Measurements from ENCODE around the gene SMG1. TPM values are rescaled to one million over a fixed set of nuclear protein-coding genes. Genes with fewer than 3 reads are reported as not detected.

The SMG1 gene
- total RNA-seq, 2 experiments from 2014 or later = 111 to 147 TPM

- H3K36me3 Mint-ChIP-seq = peaks cover 55% of the 10 kb centered on the region
- H3K4me1 Mint-ChIP-seq = peaks cover 67% of the 10 kb centered on the region
- H3K27ac Mint-ChIP-seq = peak overlapping the region; percentile 98
- no peaks in the 10 kb centered on the region for H3K9me3 Mint-ChIP-seq (ENCODE audit: low read depth)
- ATAC-seq = no peak
- H3K4me3 Mint-ChIP-seq = peak overlapping the region; percentile 95
- no peak for DNase-seq
- CTCF ChIA-PET = interaction anchor here (1.5 to 9.3 kb wide), 2 partner anchors 11 to 169 kb away, joined by 4 to 126 read pairs; partner anchors contain the start of gene RPS15A
- H3K27me3 Mint-ChIP-seq = peaks cover 2% of the 10 kb centered on the region
Observed at GRCh38 chr16:18800293-18800692, 125.9 kb downstream of the SMG1 start.

- H3K27me3 Mint-ChIP-seq = peaks cover 2% of the 10 kb centered on the region
- DNase-seq (no peak), ATAC-seq (no peak)
- H3K4me1 Mint-ChIP-seq = peaks cover 59% of the 10 kb centered on the region
- CTCF ChIA-PET = interaction anchor here (9.3 kb wide), 1 partner anchor 10 kb away, joined by 126 read pairs; the partner anchor contains the start of gene RPS15A
- H3K36me3 Mint-ChIP-seq = peaks cover 58% of the 10 kb centered on the region
- peak overlapping the region; percentile 98 for H3K27ac Mint-ChIP-seq
- H3K9me3 Mint-ChIP-seq (ENCODE audit: low read depth) = no peaks in the 10 kb centered on the region
- peak overlapping the region; percentile 95 for H3K4me3 Mint-ChIP-seq
Observed at GRCh38 chr16:18799500-18799899, 126.7 kb downstream of the SMG1 start.

- Mint-ChIP-seq H3K27ac (no peak overlapping the region), H3K4me1 (peaks cover 55% of the 10 kb centered on the region), H3K4me3 (no peak overlapping the region), H3K27me3 (peaks cover 2% of the 10 kb centered on the region), H3K9me3 (ENCODE audit: low read depth) (no peaks in the 10 kb centered on the region), H3K36me3 (peaks cover 66% of the 10 kb centered on the region)
- no peak for DNase-seq
- CTCF ChIA-PET = interaction anchor here (9.3 kb wide), 1 partner anchor 9 kb away, joined by 126 read pairs; the partner anchor contains the start of gene RPS15A
- no peak for ATAC-seq
Observed at GRCh38 chr16:18797746-18798145, 128.5 kb downstream of the SMG1 start.

- H3K36me3 Mint-ChIP-seq = peaks cover 68% of the 10 kb centered on the region
- DNase-seq (no peak), ATAC-seq (no peak)
- H3K9me3 Mint-ChIP-seq (ENCODE audit: low read depth) = no peaks in the 10 kb centered on the region
- peak overlapping the region; percentile 25 for H3K27ac Mint-ChIP-seq
- CTCF ChIA-PET = interaction anchor here (0.6 kb wide), 1 partner anchor 48 kb away, joined by 3 read pairs; no protein-coding TSS in a partner anchor
- peaks cover 1% of the 10 kb centered on the region for H3K27me3 Mint-ChIP-seq
- H3K4me1 Mint-ChIP-seq = peaks cover 52% of the 10 kb centered on the region
- H3K4me3 Mint-ChIP-seq = no peak overlapping the region
Observed at GRCh38 chr16:18796377-18796776, 129.8 kb downstream of the SMG1 start.

GRCh38 chr16:18792836-18793433 lies 133.3 kb downstream of the SMG1 start:
- Mint-ChIP-seq H3K4me3 (no peak overlapping the region), H3K36me3 (peaks cover 72% of the 10 kb centered on the region), H3K4me1 (peaks cover 41% of the 10 kb centered on the region), H3K27ac (peak overlapping the region; percentile 6), H3K9me3 (ENCODE audit: low read depth) (no peaks in the 10 kb centered on the region), H3K27me3 (no peaks in the 10 kb centered on the region)
- DNase-seq (no peak), ATAC-seq (no peak)
- CTCF ChIA-PET = interaction anchor here (12.4 kb wide), 1 partner anchor 9 kb away, joined by 126 read pairs; the partner anchor contains the start of gene ARL6IP1

GRCh38 chr16:18789850-18790706 lies 136.1 kb downstream of the SMG1 start, which contains the start of gene RPS15A:
TSS of gene RPS15A (minus strand) at chr16:18790334. CDS start at chr16:18789113, 1,221 bp downstream.
- peaks cover 81% of the 10 kb centered on the region for H3K36me3 Mint-ChIP-seq
- H3K4me1 Mint-ChIP-seq = peaks cover 54% of the 10 kb centered on the region
- ATAC-seq = peak; percentile 93
- H3K4me3 Mint-ChIP-seq = peak within 1 kb of the TSS; percentile 99
- no peaks in the 10 kb centered on the region for H3K27me3 Mint-ChIP-seq
- no peaks in the 10 kb centered on the region for H3K9me3 Mint-ChIP-seq (ENCODE audit: low read depth)
- H3K27ac Mint-ChIP-seq = peak within 1 kb of the TSS; percentile 93
- peak; percentile 97 for DNase-seq
- CTCF ChIA-PET = interaction anchor here (12.4 kb wide), 1 partner anchor 12 kb away, joined by 126 read pairs; the partner anchor contains the start of gene ARL6IP1

GRCh38 chr16:18789515-18789849 lies 136.7 kb downstream of the SMG1 start:
- peaks cover 84% of the 10 kb centered on the region for H3K36me3 Mint-ChIP-seq
- H3K4me1 Mint-ChIP-seq = peaks cover 60% of the 10 kb centered on the region
- CTCF ChIA-PET = interaction anchor here (1.3 to 12.4 kb wide), 2 partner anchors 13 to 22 kb away, joined by 3 to 126 read pairs; partner anchors contain the start of gene ARL6IP1
- DNase-seq = no peak
- H3K27me3 Mint-ChIP-seq = no peaks in the 10 kb centered on the region
- H3K9me3 Mint-ChIP-seq (ENCODE audit: low read depth) = no peaks in the 10 kb centered on the region
- peak overlapping the region; percentile 93 for H3K27ac Mint-ChIP-seq
- peak overlapping the region; percentile 99 for H3K4me3 Mint-ChIP-seq
- no peak for ATAC-seq

- Mint-ChIP-seq H3K4me1 (peaks cover 60% of the 10 kb centered on the region), H3K27me3 (no peaks in the 10 kb centered on the region), H3K4me3 (peak overlapping the region; percentile 99), H3K9me3 (ENCODE audit: low read depth) (no peaks in the 10 kb centered on the region), H3K27ac (peak overlapping the region; percentile 93), H3K36me3 (peaks cover 83% of the 10 kb centered on the region)
- DNase-seq = no peak
- CTCF ChIA-PET = interaction anchor here (1.3 to 12.4 kb wide), 2 partner anchors 13 to 22 kb away, joined by 3 to 126 read pairs; partner anchors contain the start of gene ARL6IP1
- no peak for ATAC-seq
Observed at GRCh38 chr16:18788828-18789514, 137.2 kb downstream of the SMG1 start.

- Mint-ChIP-seq H3K9me3 (ENCODE audit: low read depth) (no peaks in the 10 kb centered on the region), H3K4me1 (peaks cover 56% of the 10 kb centered on the region), H3K27ac (peak overlapping the region; percentile 93), H3K4me3 (peak overlapping the region; percentile 99), H3K27me3 (no peaks in the 10 kb centered on the region), H3K36me3 (peaks cover 75% of the 10 kb centered on the region)
- no peak for DNase-seq
- ATAC-seq = no peak
- CTCF ChIA-PET = interaction anchor here (12.4 kb wide), 1 partner anchor 17 kb away, joined by 126 read pairs; the partner anchor contains the start of gene ARL6IP1
Observed at GRCh38 chr16:18784917-18785623, 141.1 kb downstream of the SMG1 start.

GRCh38 chr16:18783430-18784341 lies 142.5 kb downstream of the SMG1 start:
- H3K9me3 Mint-ChIP-seq (ENCODE audit: low read depth) = no peaks in the 10 kb centered on the region
- ATAC-seq = no peak
- H3K4me1 Mint-ChIP-seq = peaks cover 57% of the 10 kb centered on the region
- CTCF ChIA-PET = interaction anchor here (12.4 kb wide), 1 partner anchor 19 kb away, joined by 126 read pairs; the partner anchor contains the start of gene ARL6IP1
- DNase-seq = no peak
- peaks cover 62% of the 10 kb centered on the region for H3K36me3 Mint-ChIP-seq
- H3K4me3 Mint-ChIP-seq = no peak overlapping the region
- peak overlapping the region; percentile 70 for H3K27ac Mint-ChIP-seq
- H3K27me3 Mint-ChIP-seq = no peaks in the 10 kb centered on the region

- Mint-ChIP-seq H3K27ac (peak overlapping the region; percentile 70), H3K4me1 (peaks cover 50% of the 10 kb centered on the region), H3K36me3 (peaks cover 54% of the 10 kb centered on the region), H3K27me3 (no peaks in the 10 kb centered on the region), H3K4me3 (no peak overlapping the region), H3K9me3 (ENCODE audit: low read depth) (no peaks in the 10 kb centered on the region)
- CTCF ChIA-PET = interaction anchor here (12.4 kb wide), 1 partner anchor 19 kb away, joined by 126 read pairs; the partner anchor contains the start of gene ARL6IP1
- DNase-seq (no peak), ATAC-seq (peak; percentile 25)
Observed at GRCh38 chr16:18782697-18783429, 143.3 kb downstream of the SMG1 start.

Measured in activated CD8-positive, alpha-beta memory T cell treated with anti-CD3 and anti-CD28 coated beads, Interleukin-2, amount 10 ng/mL, durations not matched to agents 7 days and 5 days (primary cell).